Nucleus accumbens (tissue), 56 donors: ENCODE measurements around the gene PTPRT.
A peak's percentile ranks its signal among the peaks of the same experiment; 100 is the strongest.
"Not testable (repeated sequence)": the region's sequence is repeated elsewhere in the genome, so short reads cannot be mapped to it uniquely, and the experiment has no call there.

Source experiments
- DNase-seq, 56 donors: peaks; one replicate each; lab custom pipeline; 2025; lab: John Stamatoyannopoulos, UW

PTPRT gene

GRCh38 chr20:43188234-43188653 lies 1.5 kb downstream of the PTPRT start:
- peak in 3 of 56 donors; percentile 2 to 22 (median 14) for DNase-seq

- DNase-seq = peak in 51 of 56 donors; percentile 2 to 92 (median 65)
Measured at GRCh38 chr20:43187476-43188233, 2.1 kb downstream of the PTPRT start.

DNA sequence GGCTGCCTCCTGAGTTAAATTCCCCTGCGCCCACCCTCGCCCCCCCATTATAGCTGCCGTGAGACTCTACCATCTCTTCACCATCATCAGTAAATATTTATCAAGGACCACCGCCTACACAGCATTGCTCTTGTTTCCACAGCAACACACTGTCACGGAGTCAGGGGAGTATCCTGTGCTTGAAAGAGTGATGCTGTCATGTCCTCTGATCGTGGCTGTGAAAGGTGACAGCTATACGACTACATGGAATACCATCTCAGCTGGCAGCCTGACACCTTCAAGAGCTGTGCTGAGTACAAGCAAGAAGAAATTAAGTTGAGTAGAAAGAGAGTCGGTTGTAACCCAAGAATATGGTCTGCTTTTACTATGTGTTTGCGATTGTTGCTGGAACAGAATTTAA lies 3.4 kb downstream of the PTPRT start:
- no peak for DNase-seq

DNA sequence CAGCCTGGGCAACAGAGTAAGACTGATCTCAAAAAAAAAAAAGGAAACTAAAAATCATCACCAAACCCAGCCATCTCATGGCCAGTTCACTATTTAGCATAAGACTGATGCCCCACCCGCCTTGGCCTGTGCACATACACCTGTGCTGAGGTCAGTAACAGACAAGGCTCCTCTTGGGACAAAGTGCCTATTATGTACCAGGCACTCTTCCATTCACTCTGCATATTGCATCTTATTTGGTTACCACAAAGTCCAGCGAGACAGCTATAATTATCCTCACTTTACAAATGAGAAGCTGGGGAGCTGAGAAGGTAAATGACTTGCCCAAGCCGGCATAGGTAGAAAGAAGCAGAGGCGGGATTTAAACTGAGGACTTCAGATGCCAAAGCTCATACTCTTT lies 3.8 kb downstream of the PTPRT start:
- no peak for DNase-seq

DNA sequence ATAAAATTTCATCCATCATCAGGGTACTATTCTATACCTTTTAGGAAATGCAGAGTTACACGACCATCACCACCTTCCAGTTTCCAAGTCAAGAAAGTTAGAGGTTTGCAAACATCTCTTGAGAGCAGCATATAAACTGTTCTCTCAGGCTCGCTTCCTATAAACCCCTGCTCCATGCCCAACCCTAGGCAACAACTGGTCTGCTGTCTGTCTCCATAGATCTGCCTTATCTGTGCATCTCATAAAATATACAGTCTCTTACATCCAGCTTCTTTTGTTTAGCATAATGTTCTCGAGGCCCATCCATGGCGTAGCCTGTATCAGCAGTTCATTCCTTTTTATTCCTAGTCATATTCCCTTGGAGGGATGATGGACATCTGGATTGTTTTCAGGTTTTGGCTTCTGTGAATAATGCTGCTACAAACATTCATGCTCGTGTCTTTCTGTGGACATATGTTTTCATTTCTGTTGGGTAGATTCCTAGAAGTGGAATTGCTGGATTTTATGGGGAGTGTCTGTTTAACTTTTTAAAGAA lies 6.1 kb downstream of the PTPRT start:
- DNase-seq = no peak

DNA sequence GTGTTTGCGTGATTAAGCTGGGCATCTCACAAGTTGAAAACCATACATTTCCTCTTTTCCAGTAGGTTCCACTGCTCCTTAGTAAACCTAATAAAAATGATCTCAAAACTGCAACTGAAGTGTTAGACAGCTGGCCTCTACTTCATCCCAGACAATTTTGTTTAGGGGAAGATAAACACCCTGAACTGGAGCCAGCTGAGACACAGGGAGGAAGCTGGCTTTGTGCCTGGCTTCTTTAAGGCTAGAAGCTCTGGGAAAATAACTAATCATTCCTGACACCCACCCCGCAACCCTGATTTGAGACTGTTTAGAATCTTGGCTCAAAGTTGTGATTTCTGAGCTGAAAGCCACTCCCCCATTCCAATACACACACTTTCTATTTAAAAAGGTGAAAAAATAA lies 11.6 kb downstream of the PTPRT start:
- no peak for DNase-seq

DNA sequence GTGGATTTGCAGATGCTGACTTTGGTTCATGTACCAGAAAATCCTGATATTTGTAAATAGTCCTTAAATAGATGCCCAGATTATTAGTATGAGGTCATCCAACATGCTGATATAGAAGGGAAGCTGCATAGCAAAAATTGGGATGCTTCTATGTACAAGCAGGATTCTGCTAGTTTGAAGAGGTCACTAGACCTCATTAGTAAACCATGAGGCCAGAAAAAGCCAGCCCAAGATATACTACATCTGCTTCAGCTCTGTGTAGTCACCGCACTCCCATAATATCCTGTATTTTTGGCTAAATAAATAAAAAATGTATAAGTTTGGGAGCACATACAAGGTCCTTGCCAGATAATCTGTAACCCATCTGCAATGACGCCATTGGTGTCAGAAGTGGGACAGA lies 13.0 kb downstream of the PTPRT start:
- DNase-seq = no peak

GRCh38 chr20:43171930-43172329 lies 17.8 kb downstream of the PTPRT start:
- DNase-seq = no peak

DNA sequence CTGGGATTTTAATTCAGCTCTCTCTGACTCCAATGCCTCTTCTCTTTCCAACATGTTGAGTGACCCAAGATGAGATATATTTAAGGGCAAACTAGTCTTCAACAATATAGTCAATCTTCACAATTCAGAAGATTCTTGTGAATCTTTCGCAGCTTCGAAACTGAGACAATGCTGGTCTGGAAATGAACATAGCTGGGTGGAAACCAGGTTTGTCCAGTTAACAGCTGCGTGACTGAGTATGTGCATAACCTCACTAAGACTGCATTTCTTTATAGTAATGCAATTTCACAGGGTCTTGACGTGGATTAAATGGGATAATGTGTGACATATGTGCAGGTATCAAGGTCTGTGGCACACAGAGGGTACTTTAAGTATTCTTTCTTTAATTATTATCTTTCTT lies 18.9 kb downstream of the PTPRT start:
- DNase-seq = no peak

- DNase-seq = no peak
Measured at GRCh38 chr20:43167615-43168014, 22.1 kb downstream of the PTPRT start.

DNA sequence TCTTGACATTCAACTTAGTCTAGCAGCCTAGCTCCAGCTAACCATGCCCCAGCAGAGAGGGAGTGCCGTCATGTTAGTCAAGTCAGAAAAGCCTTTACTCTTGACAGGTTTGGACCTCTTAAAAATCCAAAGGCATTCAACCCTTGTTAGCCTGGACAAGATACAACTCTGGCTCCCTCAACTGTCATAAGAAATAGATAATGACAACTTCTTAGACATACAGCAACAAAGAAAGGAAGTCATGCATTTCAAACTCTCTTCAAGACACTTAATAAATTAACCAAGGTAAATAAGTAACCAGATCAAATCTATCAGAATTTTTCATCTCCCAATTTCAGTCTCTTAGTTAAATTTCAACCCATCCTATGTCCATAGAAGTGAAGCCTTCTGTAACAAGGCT lies 22.7 kb downstream of the PTPRT start:
- no peak for DNase-seq

DNA sequence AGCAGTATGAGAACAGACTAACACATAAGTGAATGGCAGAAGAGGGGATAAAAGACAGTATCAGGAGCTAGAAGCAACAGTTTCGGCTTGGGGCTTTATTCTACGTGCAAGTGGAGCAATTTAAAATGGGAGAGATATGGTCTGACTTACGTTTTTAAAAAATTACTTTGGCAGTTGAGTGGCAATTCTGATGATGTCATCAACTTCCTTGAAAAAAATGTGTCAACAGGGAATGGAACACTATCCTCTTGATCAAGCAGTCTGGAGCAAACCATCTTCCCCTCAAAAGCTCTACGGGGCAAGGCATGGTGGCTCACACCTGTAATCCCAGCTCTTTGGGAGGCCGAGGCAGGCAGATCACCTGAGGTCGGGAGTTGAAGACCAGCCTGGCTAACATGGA lies 24.1 kb downstream of the PTPRT start:
- no peak for DNase-seq

DNA sequence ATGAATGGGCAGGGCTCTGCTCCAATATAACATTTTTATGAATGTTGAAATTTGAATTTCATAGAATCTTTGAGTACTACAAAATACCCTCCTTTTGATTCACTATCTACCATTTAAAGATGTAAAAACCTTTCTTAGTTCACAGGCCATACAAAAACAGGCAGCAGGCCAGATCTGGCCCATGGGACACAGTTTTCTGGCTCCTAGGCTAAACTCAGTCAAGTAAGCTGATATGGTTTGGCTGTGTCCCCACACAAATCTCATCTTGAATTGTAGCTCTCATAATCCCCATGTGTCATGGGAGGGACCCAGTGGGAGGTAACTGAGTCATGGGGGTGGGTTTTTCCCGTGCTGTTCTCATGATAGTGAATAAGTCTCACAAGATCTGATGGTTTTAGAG lies 25.0 kb downstream of the PTPRT start:
- not testable (repeated sequence) for DNase-seq

GRCh38 chr20:43161716-43162115 lies 28.0 kb downstream of the PTPRT start:
- no peak for DNase-seq

- no peak for DNase-seq
Measured at GRCh38 chr20:43160941-43161340, 28.8 kb downstream of the PTPRT start.

- DNase-seq = peak in 25 of 56 donors; percentile 2 to 59 (median 9)
Measured at GRCh38 chr20:43159994-43160393, 29.7 kb downstream of the PTPRT start.

DNA sequence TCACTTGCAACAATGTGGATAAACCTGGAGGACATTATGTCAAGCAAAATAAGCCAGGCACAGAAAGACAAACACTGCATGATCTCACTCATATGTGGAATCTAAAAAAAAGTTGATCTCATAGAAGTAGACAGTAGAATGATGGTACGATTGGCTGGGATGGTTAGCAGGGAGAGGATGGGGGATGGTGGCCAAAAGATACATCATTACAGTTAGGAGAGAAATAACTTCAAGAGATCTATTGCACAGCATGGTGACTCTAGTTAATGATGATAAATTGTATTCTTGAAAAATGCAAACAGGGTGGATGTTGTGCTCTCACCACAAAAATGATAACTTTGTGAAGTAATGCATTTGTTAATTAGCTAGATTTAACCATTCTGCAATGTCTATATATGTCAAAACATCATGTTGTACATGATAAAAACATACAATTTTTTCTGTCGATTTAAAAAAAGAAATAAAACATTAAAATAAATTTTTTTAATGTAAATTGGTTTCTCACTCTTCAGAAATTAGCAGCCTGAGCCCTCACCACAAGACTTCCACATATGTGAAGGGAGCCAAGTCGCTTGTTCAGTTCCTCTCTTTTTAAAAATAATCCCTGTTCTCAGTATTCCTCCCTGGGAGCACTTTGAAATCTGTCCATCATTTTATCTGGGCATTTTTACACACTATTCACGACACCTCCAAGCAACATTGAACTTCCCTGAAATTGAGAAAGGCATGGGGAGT lies 34.2 kb downstream of the PTPRT start:
- no peak for DNase-seq

DNA sequence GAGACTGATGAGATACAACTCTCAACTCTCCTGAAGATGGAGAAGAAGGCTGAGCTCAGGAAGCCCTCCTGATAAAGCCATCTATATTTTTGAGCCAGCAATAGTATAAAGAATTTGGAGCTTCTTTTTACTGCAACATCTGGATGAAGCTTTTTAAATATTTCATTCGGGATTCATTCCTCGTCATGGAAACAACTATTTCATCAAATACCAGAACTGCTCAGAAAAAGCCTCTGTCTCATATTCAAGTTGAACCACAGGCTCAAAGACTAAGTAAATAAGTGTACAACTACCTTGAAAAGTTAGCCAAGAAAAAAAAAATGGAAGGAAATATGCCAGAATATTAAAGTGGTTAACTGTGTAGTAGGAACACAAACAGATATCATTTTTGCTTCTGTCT lies 37.8 kb downstream of the PTPRT start:
- no peak for DNase-seq

DNA sequence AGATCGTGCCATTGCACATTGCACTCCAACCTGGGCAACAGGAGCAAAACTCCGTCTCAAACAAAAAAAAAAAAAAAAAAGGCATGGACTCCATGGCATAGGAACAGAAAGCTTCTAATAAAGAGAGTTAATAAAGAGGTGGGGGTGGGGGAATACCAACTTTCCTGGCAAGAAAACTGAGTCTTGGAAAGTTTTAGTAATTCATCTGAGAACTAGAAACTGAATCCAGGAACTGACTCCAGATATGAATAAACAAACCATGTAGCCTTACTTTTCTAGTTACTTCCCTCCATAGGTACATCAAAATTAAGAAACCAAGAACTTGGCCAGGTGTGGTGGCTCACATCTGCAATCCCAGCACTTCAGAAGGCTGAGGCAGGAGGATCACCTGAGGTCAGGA lies 38.5 kb downstream of the PTPRT start:
- no peak for DNase-seq

GRCh38 chr20:43140726-43141125 lies 49.0 kb downstream of the PTPRT start:
- DNase-seq = no peak

DNA sequence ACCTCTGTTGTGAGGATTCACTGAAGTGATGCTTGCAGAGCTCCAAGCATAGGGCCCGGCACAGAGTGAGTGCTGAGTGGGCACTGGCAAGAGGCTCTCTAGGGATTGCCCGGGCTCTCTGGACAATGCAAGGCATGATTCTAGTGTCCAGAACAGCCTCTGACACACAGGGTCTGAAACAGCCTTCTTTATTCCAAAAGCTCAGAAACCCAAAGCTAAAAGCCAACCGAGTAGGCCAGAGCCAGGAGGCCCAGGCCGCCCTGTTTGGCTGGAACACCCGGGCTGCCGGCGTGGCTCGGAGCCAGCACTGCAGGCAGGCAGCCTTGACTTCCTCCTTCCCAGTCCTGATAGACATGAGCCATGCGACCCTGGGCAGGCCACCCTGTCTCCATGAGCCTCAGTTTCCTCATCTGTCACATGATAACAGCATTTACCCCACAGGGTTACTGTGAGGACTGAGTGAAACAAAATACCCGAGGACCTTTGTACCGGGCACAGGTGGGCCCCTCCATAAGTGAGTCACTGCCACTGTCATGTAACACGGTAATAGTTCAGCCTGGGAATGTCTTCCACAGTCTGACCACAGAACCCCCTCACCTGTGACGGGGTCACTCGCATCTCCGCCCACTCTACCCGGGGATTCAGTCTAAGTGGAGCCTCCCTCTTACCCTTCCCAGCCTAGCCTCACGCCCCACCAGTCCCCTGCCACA lies 51.5 kb downstream of the PTPRT start:
- peak in 34 of 56 donors; percentile 4 to 58 (median 18) for DNase-seq
